Ovary (tissue), 9 donors: ENCODE results near the gene SAYSD1. TPM values are rescaled to one million over a fixed set of nuclear protein-coding genes. Genes with fewer than 3 reads are reported as not detected.

Experiments
- DNase-seq, 5 donors: peaks; one replicate each; pipeline ENCODE4 v3.0.0-alpha.2; 2019 to 2020
- H3K27ac ChIP-seq, 2 donors: fragments of 200-600 bp; one replicate each; pipeline versions ENCODE4 v1.5.1 to v1.8.0; 2019 to 2022
- H3K27me3 ChIP-seq: fragments of 200-600 bp; one replicate; pipeline ENCODE4 v1.8.0; 2022
- H3K36me3 ChIP-seq: fragments of 200-600 bp; sonication (generic); one replicate; pipeline ENCODE4 v1.5.1; 2019
- H3K4me1 ChIP-seq: one replicate; pipeline ENCODE4 v1.8.1; 2013; ENCODE audit warnings: mild to moderate bottlenecking, moderate library complexity; ENCODE audit not compliant: insufficient read depth
- H3K4me3 ChIP-seq: fragments of 200-600 bp; sonication (generic); one replicate; pipeline ENCODE4 v1.5.1; 2017
- H3K9me3 ChIP-seq, 2 donors: fragments of 200-600 bp in 1 of 2; sonication (generic) in 1 of 2; one replicate each; pipeline versions ENCODE4 v1.5.1 to v1.8.1; 2013 to 2019; ENCODE audit warnings: mild to moderate bottlenecking in 1 of 2, moderate library complexity in 1 of 2
- EP300 ChIP-seq: sonication (generic); formaldehyde crosslinking; IDR thresholded peaks from one replicate; pipeline ENCODE4 v1.6.1; 2017; ENCODE audit warnings: antibody characterized with exemption
- POLR2A ChIP-seq: fragments of 450-650 bp; IDR thresholded peaks from one replicate; pipeline ENCODE4 v1.6.1; 2017; ENCODE audit warnings: antibody characterized with exemption, mild to moderate bottlenecking, moderate library complexity
- WGBS, 3 donors: extraction: QIAGEN DNeasy Blood & Tissue Kit in 1 of 3; methylation state at CpG; one replicate each; pipeline versions ENCODE4 v1.1.5 to v1.1.7; 2013 to 2017; 5-methylcytosine and 5-hydroxymethylcytosine counted together
- intact Hi-C, 4 donors: fragments of 100-400 bp; cut with DNase I; formaldehyde crosslinking; loops; one replicate each; pipeline versions ENCODE4 v1.11.0 to v1.15.1; 2022 to 2023
- polyA plus RNA-seq, 2 donors: library from polyadenylated mRNA; stranded (reverse); fragments of 200-250 nt in 1 of 2; fragments of 350-450 nt in 1 of 2; fragmentation: Illumina TruSeq in 1 of 2; extraction: RNeasy Lipid Tissue Mini Kit (QIAGEN cat#74804) in 1 of 2; gene quantifications; one replicate each; pipeline ENCODE4 v1.2.3, GENCODE V29; 2013 to 2014
- total RNA-seq, 7 donors: library from RNA; depleted of rRNA in 2 of 7; stranded (reverse); fragments of >200 nt in 2 of 7; fragmentation: NEBNext Ultra II Directional in 3 of 7; extraction: Animal tissue kit (Norgen Biotek cat#: 25700) in 3 of 7; gene quantifications; one replicate each; pipeline versions ENCODE4 v1.1.0 to v1.2.4, GENCODE V29; 2016 to 2023
- TF ChIP-seq, protein P1 (sequence below), 3 donors: fragments of 450-650 bp in 2 of 3; fragments of 200-600 bp in 1 of 3; IDR thresholded peaks; one replicate each; pipeline versions ENCODE4 v1.5.1 to v1.8.0; 2016 to 2022; ENCODE audit warnings: antibody characterized with exemption in 3 of 3, mild to moderate bottlenecking in 1 of 3
- donor health status: DM: no; HTN: no; CAD: no; lungs with moderate emphysema.
- donor health status: DM: no; HTN: no; CAD: no.
- donor health status: Bipolar disorder and iron deficiency.
- donor health status: DM: yes; HTN: yes; CAD: no.
- donor health status: DM: no; HTN: no; CAD: no.
- donor health status: DM: yes; HTN: yes; CAD: no.

Gene SAYSD1
- total and polyA plus RNA-seq, 9 donors: 11.4 to 17.7 (median 15.3) TPM

DNA sequence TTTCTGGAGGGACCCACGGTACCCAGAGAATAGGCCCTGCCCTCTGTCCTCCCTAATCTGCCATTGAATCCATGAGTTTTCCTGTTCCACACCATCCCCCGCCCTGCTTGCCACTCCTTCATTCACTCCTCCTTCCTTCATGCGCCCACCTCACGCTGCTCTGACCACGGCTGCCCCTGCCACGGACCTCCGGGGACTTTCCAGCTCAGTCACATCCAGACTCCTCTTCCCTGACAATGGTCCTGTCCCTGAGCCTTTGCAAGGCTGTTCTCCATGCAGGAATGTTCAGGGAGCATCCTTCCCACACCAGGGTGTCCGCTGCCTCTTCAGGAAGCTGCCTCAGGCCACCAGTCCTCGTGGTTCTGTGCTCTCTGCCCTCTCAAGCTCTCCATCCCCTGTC is 40.5 kb downstream of the SAYSD1 start:
- 73 to 78% (median 75%) methylated on average over 9 of the region's 9 CpGs for WGBS, 3 donors
- TF ChIP-seq POLR2A (no peak), EP300 (no peak)
- TF ChIP-seq, protein P1, sequence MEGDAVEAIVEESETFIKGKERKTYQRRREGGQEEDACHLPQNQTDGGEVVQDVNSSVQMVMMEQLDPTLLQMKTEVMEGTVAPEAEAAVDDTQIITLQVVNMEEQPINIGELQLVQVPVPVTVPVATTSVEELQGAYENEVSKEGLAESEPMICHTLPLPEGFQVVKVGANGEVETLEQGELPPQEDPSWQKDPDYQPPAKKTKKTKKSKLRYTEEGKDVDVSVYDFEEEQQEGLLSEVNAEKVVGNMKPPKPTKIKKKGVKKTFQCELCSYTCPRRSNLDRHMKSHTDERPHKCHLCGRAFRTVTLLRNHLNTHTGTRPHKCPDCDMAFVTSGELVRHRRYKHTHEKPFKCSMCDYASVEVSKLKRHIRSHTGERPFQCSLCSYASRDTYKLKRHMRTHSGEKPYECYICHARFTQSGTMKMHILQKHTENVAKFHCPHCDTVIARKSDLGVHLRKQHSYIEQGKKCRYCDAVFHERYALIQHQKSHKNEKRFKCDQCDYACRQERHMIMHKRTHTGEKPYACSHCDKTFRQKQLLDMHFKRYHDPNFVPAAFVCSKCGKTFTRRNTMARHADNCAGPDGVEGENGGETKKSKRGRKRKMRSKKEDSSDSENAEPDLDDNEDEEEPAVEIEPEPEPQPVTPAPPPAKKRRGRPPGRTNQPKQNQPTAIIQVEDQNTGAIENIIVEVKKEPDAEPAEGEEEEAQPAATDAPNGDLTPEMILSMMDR (IDR thresholded peaks at IDR 0.05): no peak
- no peaks in the 10 kb centered on the region for H3K27me3 ChIP-seq
- H3K27ac ChIP-seq: no peak overlapping the region
- no peaks in the 10 kb centered on the region for H3K4me1 ChIP-seq
- no peaks in the 10 kb centered on the region for H3K9me3 ChIP-seq
- intact Hi-C loops: no loop called here
- no peak overlapping the region for H3K4me3 ChIP-seq
- DNase-seq: no peak
- H3K36me3 ChIP-seq: no peaks in the 10 kb centered on the region

DNA sequence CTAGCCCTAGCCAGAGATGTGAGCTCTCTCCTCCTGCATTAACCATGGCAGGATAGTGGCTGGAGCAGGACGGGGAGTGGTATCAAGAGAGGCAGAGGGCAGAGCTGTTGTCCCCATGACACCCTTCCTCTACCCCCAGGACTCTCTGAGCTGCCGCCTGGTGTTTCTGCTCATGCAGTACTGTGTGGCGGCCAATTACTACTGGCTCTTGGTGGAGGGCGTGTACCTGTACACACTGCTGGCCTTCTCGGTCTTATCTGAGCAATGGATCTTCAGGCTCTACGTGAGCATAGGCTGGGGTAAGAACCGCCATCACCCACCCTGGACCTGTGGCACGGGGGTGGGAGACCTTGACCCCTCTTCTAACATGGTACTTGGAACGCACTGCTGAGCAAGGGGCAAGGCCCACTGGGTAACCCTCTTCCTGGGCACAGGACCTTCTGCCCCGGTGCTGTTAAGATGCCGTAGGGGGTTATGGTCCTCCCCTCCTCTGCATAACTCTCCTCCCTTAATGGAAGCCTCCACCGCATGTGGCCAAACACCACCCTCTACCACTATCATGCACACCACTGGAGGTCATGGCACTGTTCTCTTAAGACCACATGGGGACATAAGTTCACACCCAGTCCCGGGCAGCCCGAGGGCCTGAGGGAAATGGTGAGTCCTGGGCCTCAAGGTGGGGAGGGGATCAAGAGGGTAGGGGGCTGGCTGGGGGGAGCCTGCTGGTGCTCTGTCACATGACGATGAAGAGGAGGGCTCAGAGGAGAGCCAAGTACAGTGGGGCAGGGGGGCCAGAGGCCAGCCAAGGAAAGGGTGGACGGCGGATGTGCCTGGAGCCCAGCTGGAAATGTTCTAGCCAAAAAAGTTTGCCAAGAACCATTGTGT is 41.3 kb downstream of the SAYSD1 start:
- Histone ChIP-seq H3K4me3 (no peak overlapping the region), H3K27ac (no peak overlapping the region), H3K27me3 (no peaks in the 10 kb centered on the region), H3K4me1 (no peaks in the 10 kb centered on the region), H3K36me3 (no peaks in the 10 kb centered on the region), H3K9me3 (no peaks in the 10 kb centered on the region)
- intact Hi-C loops: no loop called here
- WGBS, 3 donors: 74 to 80% (median 78%) methylated on average over 17 of the region's 17 CpGs
- DNase-seq: no peak
- TF ChIP-seq POLR2A: no peak
- TF ChIP-seq, protein P1 (IDR thresholded peaks at IDR 0.05): no peak
- no peak for TF ChIP-seq EP300

DNA sequence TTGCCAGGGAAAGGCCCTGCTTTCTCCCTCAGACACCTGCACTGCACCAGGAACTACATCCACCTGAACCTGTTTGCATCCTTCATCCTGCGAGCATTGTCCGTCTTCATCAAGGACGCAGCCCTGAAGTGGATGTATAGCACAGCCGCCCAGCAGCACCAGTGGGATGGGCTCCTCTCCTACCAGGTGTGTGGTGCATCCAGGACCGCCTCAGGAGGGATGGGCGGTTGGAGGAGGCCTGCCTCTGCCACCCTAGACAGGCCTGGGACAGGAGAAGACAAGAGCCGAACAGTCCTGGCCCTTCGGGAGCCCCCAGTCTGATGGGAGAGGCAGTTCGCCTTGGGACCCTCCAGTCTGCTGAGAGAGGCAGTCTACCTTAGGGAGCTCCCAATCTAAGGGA is 42.2 kb downstream of the SAYSD1 start:
- H3K9me3 ChIP-seq: no peaks in the 10 kb centered on the region
- H3K36me3 ChIP-seq: no peaks in the 10 kb centered on the region
- H3K27me3 ChIP-seq: no peaks in the 10 kb centered on the region
- DNase-seq: no peak
- 91 to 93% (median 91%) methylated on average over 9 of the region's 9 CpGs for WGBS, 3 donors
- TF ChIP-seq EP300 (no peak), POLR2A (no peak)
- TF ChIP-seq, protein P1 (IDR thresholded peaks at IDR 0.05): no peak
- H3K4me3 ChIP-seq: no peak overlapping the region
- no peak overlapping the region for H3K27ac ChIP-seq
- intact Hi-C loops: no loop called here
- H3K4me1 ChIP-seq: no peaks in the 10 kb centered on the region

DNA sequence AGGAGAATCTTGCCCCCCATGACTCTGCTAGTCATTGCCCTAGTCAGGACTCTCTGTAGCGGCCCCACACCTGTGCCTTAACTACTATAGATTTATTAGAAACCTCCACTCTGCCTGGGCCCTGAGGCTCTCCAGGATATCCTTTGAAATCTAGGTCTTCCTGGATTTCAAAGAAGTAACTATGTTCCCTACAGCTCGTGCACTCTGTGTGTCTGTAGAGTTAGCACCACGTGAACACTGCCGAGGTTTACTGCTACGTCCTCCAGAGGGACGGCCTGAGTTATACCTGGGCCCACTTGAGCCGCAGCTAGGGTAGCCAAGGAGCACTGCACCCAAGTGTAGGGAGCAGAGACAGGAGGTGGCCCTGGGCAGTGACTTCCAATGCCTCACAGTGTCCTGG is 46.6 kb downstream of the SAYSD1 start:
- Histone ChIP-seq H3K9me3 (no peaks in the 10 kb centered on the region), H3K4me3 (no peak overlapping the region), H3K36me3 (no peaks in the 10 kb centered on the region), H3K4me1 (no peaks in the 10 kb centered on the region), H3K27ac (no peak overlapping the region), H3K27me3 (no peaks in the 10 kb centered on the region)
- intact Hi-C loops: no loop called here
- 67 to 81% (median 73%) methylated on average over 7 of the region's 7 CpGs for WGBS, 3 donors
- no peak for DNase-seq
- no peak for TF ChIP-seq EP300
- TF ChIP-seq POLR2A: no peak
- TF ChIP-seq, protein P1 (IDR thresholded peaks at IDR 0.05): no peak
